ENCODE measurements around the gene TEX22.

TEX22 gene

GRCh38 chr14:105351920-105352851, 46.2 kb upstream of the TEX22 start:
- TF ChIP-seq ARNT (IDR thresholded peaks at IDR 0.05) (no peak), ZNF384 (IDR thresholded peaks at IDR 0.05) (no peak), ELF4 (IDR thresholded peaks at IDR 0.05) (no peak), FOXM1 (IDR thresholded peaks at IDR 0.05; ENCODE audit: borderline replicate concordance) (no peak), NFRKB (IDR thresholded peaks at IDR 0.05) (no peak), L3MBTL2 (conservative IDR thresholded peaks at IDR 0.05) (no peak)
- peak; percentile 91 for DNase-seq (ENCODE audit: extremely low spot score)
- CTCF ChIA-PET, result interaction anchor here (0.6 to 1.6 kb wide), 11 partner anchors 10 to 456 kb away, joined by 3 to 6 read pairs (median 3); partner anchors contain the start of gene BRF1
- POLR2A ChIA-PET, result interaction anchor here (1.0 to 1.1 kb wide), 3 partner anchors 38 to 104 kb away, joined by 3 to 4 read pairs (median 4); partner anchors contain the start of genes BTBD6 and PACS2

GRCh38 chr14:105353136-105353535, 45.2 kb upstream of the TEX22 start:
- ChIA-PET POLR2A (interaction anchor here (0.7 kb wide), 1 partner anchor 103 kb away, joined by 3 read pairs; no protein-coding TSS in a partner anchor), CTCF (no interaction called here)
- DNase-seq (ENCODE audit: extremely low spot score), result no peak
- TF ChIP-seq TARDBP (IDR thresholded peaks at IDR 0.05) (no peak), LEF1 (IDR thresholded peaks at IDR 0.05; ENCODE audit: borderline replicate concordance) (no peak), FOXM1 (IDR thresholded peaks at IDR 0.05; ENCODE audit: borderline replicate concordance) (no peak), NFRKB (IDR thresholded peaks at IDR 0.05) (no peak), ZNF384 (IDR thresholded peaks at IDR 0.05) (no peak), CTBP1 (IDR thresholded peaks at IDR 0.05; ENCODE audit: borderline replicate concordance) (no peak), SP1 (IDR thresholded peaks at IDR 0.05) (no peak), ELF4 (IDR thresholded peaks at IDR 0.05) (no peak), BHLHE40 (IDR thresholded peaks at IDR 0.05; ENCODE audit: borderline replicate concordance) (no peak), HDGF (IDR thresholded peaks at IDR 0.05; ENCODE audit: borderline replicate concordance) (no peak)

- no peak for DNase-seq (ENCODE audit: extremely low spot score)
- CTCF ChIA-PET, result no interaction called here
- POLR2A ChIA-PET, result no interaction called here
- TF ChIP-seq CTBP1 (IDR thresholded peaks at IDR 0.05; ENCODE audit: borderline replicate concordance) (no peak), SUZ12 (IDR thresholded peaks at IDR 0.05) (no peak), PKNOX1 (IDR thresholded peaks at IDR 0.05) (no peak), ZNF384 (IDR thresholded peaks at IDR 0.05) (no peak), FOXK2 (IDR thresholded peaks at IDR 0.05) (no peak), ARNT (IDR thresholded peaks at IDR 0.05) (no peak), FOXA1 (IDR thresholded peaks at IDR 0.05) (no peak), SP1 (IDR thresholded peaks at IDR 0.05) (no peak), ELF4 (IDR thresholded peaks at IDR 0.05) (no peak), LEF1 (IDR thresholded peaks at IDR 0.05; ENCODE audit: borderline replicate concordance) (no peak)
Observed at GRCh38 chr14:105354541-105354940, 43.8 kb upstream of the TEX22 start.

- ChIA-PET POLR2A (no interaction called here), CTCF (no interaction called here)
- no peak for DNase-seq (ENCODE audit: extremely low spot score)
- TF ChIP-seq L3MBTL2 (conservative IDR thresholded peaks at IDR 0.05) (no peak), PKNOX1 (IDR thresholded peaks at IDR 0.05) (no peak), SUZ12 (IDR thresholded peaks at IDR 0.05) (no peak), ARNT (IDR thresholded peaks at IDR 0.05) (no peak), FOXK2 (IDR thresholded peaks at IDR 0.05) (no peak), FOXM1 (IDR thresholded peaks at IDR 0.05; ENCODE audit: borderline replicate concordance) (no peak), SP1 (IDR thresholded peaks at IDR 0.05) (no peak), TARDBP (IDR thresholded peaks at IDR 0.05) (no peak), ZNF384 (IDR thresholded peaks at IDR 0.05) (no peak), ELF4 (IDR thresholded peaks at IDR 0.05) (no peak), HDGF (IDR thresholded peaks at IDR 0.05; ENCODE audit: borderline replicate concordance) (no peak), CTBP1 (IDR thresholded peaks at IDR 0.05; ENCODE audit: borderline replicate concordance) (no peak), LEF1 (IDR thresholded peaks at IDR 0.05; ENCODE audit: borderline replicate concordance) (no peak), BHLHE40 (IDR thresholded peaks at IDR 0.05; ENCODE audit: borderline replicate concordance) (no peak), NFRKB (IDR thresholded peaks at IDR 0.05) (no peak), FOXA1 (IDR thresholded peaks at IDR 0.05) (no peak)
Observed at GRCh38 chr14:105355049-105355575, 43.2 kb upstream of the TEX22 start.

GRCh38 chr14:105355850-105356604, 42.3 kb upstream of the TEX22 start:
- DNase-seq (ENCODE audit: extremely low spot score), result no peak
- ChIA-PET POLR2A (no interaction called here), CTCF (no interaction called here)
- no peak for TF ChIP-seq FOXA1 (IDR thresholded peaks at IDR 0.05)
- no peak for TF ChIP-seq BHLHE40 (IDR thresholded peaks at IDR 0.05; ENCODE audit: borderline replicate concordance)
- no peak for TF ChIP-seq PKNOX1 (IDR thresholded peaks at IDR 0.05)
- no peak for TF ChIP-seq ARNT (IDR thresholded peaks at IDR 0.05)
- no peak for TF ChIP-seq LEF1 (IDR thresholded peaks at IDR 0.05; ENCODE audit: borderline replicate concordance)
- TF ChIP-seq SUZ12 (IDR thresholded peaks at IDR 0.05), result no peak
- no peak for TF ChIP-seq TARDBP (IDR thresholded peaks at IDR 0.05)
- TF ChIP-seq FOXK2 (IDR thresholded peaks at IDR 0.05), result no peak
- no peak for TF ChIP-seq FOXM1 (IDR thresholded peaks at IDR 0.05; ENCODE audit: borderline replicate concordance)
- TF ChIP-seq CTBP1 (IDR thresholded peaks at IDR 0.05; ENCODE audit: borderline replicate concordance), result no peak
- TF ChIP-seq ZNF384 (IDR thresholded peaks at IDR 0.05), result no peak
- TF ChIP-seq HDGF (IDR thresholded peaks at IDR 0.05; ENCODE audit: borderline replicate concordance), result no peak
- no peak for TF ChIP-seq ELF4 (IDR thresholded peaks at IDR 0.05)
- no peak for TF ChIP-seq NFRKB (IDR thresholded peaks at IDR 0.05)
- no peak for TF ChIP-seq SP1 (IDR thresholded peaks at IDR 0.05)
